ENCODE data around the gene MAX.

GRCh38 chr14:65106736-65107135, 4.4 kb upstream of the MAX start:
- TF ChIP-seq CTCF (IDR thresholded peaks at IDR 0.05): no peak
- TF ChIP-seq POLR2A (IDR thresholded peaks at IDR 0.05): no peak
